Stimulated activated CD4-positive, alpha-beta T cell treated with anti-CD3 and anti-CD28 coated beads, Interleukin-12 subunit alpha, Interleukin-12 subunit beta, amount 100 ng/mL, for 4 hours (primary cell): ENCODE results near the gene ZNF705A.
"Not testable (repeated sequence)": the region's sequence is repeated elsewhere in the genome, so short reads cannot be mapped to it uniquely, and the experiment has no call there.

Experiments used
- DNase-seq: peaks from one replicate; pipeline ENCODE4 v3.0.0-alpha.2; 2020

ZNF705A gene

DNA sequence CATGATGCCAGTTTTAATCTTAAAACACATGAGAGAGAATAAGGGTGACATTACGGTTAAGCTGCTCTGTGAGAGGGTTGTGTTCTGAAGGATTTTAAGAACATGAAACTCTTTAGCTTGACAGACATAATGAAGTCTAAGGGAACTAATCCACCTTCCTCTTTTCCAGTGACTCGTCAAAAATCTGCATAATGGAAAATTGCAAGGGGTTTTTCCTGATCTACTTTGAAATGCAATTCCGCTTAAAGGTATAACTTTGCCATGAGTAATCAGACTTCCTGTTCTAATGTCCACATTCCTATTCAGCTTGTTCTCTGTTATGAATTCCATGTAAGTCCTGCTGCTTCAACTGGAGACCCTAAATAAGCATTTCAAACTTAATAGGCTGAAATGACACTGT, at the start of gene ZNF705A:
TSS of gene ZNF705A (plus strand) at position 171 of the 400 bp plus-strand sequence. CDS start 15,611 bp downstream, outside the sequence.
- no peak for DNase-seq

DNA sequence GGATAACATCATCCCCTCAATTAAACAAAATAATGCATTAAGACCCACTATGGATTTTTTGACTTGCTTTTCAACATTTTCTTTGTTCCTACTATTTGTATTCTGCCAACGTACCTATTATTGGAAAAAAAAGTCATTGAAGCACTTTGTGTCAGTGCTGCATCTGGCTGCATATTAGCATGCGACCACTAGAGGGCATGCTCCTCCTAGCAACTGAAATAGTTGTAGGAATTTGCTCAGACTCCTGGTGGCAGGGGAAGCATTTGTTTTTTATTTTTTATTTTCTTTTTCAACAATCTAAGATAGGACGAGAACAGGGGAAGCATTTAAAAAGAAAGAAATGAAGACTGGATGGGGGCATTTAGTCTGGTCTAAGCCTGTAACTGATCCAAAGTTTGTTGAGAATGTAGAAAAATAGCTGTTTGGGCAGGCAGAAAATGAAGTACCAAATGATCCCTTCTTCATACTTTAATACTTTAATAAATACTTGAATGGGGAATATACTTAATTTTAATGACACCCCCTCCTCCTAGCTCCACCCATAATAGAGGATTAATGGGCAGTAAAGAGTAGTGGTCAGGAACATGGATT, 47.9 kb upstream of the ZNF705A start:
- peak; percentile 73 for DNase-seq

DNA sequence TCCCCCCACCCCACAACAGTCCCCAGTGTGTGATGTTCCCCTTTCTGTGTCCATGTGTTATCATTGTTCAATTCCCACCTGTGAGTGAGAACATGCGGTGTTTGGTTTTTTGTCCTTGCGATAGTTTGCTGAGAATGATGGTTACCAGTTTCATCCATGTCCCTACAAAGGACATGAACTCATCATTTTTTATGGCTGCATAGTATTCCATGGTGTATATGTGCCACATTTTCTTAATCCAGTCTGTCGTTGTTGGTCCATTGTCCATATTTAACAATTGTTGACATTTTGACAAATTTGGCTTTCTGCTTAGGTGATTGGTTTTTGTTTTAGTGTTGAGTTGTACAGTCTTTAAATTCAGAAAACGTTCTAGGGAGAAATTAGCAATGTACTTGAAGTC, 43.7 kb upstream of the ZNF705A start:
- DNase-seq: not testable (repeated sequence)

DNA sequence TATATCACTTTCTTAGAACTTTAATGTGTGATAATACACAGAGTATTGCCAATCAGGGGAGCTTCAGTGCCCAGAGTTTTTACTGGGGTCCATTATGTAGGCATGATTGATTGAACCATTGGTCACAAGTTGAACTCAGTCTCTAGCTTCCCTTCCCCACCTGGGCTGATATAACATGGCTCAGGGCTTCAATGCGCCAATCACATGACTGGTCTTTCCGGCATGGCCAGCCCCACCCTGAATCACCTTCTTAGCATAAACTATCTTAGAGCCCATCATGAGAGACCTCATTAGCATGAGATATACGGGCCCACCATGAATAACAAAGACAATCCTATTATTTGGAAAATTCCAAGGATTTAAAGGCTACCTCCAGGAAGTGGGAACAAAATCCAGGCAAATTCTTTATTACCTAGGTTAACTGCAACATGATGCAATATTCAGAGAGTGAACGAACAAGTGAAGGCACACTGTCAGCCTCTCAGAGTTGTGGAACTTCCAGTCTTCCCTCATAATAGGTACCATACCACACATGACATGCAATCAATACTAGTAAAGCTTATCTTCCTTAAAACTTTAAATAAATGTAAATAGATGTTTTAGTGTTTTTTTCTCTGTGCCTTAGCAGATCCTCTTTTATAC, 36.6 kb upstream of the ZNF705A start:
- DNase-seq: no peak

DNA sequence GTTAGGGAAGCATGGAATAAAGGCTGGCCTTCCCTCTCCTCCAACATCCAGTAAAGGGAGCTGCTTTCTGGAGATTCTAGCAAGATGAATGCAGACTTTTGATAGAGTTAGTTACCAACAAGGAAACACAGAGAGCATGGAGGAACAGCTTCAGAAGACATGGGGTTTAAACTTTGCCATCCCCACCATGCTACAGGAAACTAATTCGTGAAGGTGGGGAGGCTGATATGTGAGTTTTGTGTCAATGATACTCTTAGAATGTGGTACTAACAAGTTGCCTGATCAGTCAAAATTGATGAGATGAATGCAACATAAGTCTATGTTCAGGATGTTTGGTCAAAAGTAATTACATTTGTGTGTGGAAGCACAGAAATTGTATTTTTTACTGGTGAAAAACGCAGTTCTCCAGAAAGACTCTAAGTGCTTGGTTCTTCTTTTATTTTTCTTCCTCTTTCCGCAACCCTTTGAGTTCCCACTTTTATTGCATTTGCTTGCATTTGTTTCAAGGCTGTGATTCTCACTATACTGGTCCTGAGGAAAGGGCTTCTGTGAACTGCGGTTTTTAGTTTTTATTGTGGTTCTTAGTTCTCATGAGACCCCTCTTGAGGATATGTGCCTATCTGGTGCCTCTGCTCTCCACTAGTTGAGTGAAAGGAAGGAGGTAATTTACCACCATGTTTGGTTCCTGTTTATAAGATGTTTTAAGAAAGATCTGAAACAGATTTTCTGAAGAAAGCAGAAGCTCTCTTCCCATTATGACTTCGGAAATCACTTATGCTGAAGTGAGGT, 33.5 kb upstream of the ZNF705A start, which contains the start of gene CLEC4A:
TSS of gene CLEC4A (plus strand) at position 494 of the 789 bp plus-strand sequence. CDS start at position 756, 262 bp downstream.
- DNase-seq: no peak

DNA sequence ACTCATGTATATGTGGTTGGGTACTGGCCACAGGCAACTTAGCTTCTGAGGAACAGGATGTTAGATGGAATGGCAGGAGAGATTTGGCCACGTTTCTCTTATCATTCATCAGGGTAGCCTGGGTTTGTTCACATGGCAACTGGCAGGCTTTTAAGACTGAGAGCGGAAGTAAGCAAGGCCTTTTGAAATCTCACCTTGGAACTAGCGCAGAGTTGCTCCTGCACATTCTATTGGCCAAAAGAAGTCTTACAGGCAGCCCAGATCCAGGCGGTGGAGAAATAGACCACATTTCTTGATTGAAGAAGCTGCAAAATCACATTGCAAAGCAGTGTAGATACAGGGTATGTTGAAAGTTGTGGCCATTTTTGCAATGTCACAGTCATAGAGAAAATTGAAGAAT, 29.7 kb upstream of the ZNF705A start:
- no peak for DNase-seq

DNA sequence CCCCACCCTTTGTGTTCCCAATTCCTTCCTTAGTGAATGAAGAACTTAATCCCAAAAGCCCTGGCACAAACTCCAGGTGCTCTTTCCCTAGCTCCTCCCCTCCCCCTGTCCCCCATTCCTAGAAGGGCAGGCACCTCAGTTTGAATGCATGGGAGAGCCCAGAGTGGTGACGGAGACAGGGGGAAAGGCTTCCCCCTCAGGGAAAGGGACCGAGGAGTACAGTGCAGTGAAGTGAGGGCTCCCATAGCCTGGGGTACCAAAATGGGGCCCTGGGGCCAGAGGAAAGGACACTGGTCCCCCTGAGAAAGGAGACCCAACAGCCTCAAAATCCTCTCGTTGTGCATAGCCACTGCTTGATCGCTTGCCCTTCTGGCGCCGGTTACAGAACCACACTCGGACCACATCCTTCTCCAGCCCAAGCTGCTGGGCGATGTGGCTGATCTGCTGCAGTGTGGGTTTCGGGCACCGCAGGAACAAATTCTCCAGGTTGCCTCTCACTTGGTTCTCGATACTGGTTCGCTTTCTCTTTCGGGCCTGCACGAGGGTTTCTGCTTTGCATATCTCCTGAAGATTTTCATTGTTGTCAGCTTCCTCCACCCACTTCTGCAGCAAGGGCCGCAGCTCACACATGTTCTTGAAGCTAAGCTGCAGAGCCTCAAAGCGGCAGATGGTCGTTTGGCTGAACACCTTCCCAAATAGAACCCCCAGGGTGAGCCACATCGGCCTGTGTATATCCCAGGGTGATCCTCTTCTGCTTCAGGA, 23.0 kb upstream of the ZNF705A start:
- not testable (repeated sequence) for DNase-seq

DNA sequence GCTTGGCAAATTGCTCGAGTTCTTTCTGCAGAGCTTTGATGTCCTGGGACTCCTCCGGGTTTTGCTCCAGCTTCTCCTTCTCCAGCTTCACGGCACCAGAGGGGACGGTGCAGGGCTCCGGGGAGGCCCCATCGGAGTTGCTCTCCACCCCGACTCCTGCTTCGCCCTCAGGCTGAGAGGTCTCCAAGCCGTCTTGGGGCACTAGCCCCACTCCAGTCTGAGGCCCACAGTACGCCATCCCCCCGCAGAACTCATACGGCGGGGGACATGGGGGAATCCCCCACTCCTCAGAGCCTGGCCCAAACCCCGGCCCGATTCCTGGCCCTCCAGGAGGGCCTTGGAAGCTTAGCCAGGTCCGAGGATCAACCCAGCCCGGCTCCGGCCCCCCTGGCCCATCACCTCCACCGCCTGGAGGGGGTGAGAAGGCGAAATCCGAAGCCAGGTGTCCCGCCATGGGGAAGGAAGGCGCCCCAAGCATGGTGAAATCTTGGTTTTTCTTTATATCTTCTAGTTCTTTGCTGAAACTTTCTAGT, 22.4 kb upstream of the ZNF705A start:
- DNase-seq: not testable (repeated sequence)

DNA sequence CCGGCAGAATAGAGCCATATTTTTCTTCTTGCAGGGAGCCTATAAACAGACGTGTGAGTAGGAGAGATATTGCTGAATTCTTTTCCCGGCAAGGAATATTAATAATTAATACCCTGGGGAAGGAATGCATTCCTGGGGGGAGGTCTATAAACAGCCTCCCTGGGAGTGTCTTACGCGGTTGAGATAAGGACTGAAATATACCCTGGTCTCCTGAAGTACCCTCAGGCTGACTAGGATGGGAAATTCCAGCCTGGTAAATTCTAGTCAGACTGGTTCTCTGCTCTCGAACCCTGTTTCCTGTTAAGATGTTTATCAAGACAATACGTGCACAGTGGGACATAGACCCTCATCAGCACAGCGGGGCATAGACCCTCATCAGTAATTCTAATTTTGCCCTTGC, 15.2 kb upstream of the ZNF705A start:
- DNase-seq: not testable (repeated sequence)

DNA sequence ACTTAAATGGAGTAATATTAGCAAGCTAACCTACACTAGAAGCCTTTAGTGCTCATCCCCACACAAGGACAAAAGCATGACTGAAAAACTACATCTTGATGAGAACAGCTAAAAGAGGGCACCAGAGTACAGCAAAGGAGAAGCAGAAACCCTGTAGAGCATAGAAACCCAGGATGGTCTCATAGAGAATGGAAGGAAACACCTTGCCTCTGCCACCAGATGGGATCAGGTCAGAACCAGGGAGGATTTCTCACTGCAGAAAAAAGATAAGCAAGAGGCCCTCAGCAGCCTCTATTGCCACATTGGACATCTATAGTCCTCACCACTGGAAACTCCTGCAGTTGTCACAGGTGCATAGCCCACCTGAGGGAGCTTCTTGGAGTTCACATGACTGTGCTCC, 13.6 kb upstream of the ZNF705A start:
- no peak for DNase-seq

DNA sequence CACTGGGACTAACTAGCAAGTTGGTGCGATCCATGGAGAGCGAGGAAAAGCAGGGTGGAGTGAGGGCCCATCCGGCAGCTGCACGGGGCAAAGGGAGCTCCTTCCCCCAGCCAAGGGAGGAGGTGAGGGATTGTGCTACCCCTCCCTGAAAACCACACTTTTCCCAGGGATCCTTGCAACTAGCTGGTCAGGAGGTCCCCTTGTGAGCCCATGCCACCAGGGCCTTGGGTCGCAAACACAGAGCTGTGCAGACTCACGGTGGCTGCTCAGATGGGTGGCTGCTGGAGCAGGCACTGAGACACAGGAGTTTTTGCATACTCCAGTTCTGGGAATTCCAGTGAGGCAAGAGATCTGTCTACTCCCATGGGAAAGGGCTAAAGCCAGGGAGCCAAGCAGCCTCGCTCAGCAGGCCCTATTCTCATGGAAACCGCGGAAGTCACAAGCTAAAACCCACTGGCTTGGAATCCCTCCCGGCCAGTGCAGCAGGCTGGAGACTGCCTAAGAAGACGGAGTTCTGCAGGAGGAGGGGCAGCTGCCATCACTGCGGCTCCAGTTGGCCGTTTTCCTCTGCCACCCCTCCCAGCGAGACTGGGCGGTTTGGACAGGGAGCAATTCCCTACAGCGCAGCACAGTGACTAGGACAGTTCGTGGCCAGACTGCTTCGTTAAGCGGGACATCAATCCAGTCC, 10.9 kb upstream of the ZNF705A start:
- DNase-seq: no peak

DNA sequence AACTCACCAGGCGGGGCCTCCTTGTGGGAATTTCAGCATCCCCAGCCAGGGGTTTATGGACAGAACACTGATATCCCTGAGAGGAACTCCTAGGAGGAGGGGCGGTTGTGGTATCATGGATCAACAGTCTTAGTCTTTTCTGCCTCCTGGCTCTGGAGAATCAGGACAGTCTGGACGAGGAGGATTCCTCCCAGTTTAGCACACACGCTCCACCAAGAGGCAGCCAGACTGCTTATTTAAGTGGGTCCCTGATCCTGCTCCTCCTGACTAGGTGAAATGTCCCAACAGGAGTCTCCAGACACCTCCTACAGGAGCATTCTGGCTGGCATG, 10.4 kb upstream of the ZNF705A start:
- DNase-seq: no peak

DNA sequence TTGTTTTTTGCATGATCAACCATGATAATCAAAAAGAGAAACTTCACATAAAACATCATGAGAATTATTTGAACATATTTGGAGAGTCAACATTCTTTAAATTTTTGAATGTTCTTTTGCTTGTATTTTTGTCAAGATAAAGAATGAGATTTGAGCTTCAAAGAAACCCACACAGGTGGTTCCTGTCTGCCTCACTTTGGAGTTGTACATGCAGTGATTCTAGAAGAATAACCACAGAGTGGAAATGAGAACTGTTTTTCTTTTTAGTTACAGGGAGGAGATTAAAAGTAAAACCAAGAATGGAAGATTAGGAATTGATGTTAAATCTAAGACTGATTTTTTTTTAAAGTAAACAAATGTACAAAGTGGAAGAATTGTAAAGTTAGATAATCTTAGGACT, 2.3 kb upstream of the ZNF705A start:
- DNase-seq: no peak

DNA sequence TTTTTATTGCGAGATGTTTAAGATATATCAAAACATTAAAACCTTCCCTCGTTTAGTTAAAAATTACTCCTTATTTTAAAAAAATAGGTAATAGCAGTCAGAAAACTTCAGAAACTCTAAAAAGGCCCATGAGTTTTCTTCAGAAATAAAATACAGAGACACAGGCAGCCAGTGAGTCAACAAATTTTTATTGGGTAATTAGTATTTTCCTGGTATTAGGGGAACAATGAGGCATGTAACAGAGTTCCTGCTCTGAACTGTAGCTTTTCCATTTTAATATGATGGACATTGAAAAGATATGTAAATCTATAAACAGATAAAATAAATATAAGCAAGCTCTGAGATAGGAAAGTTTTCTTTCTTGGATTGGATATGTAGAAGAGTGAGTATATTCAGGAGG, 399 bp upstream of the ZNF705A start:
- DNase-seq: no peak

DNA sequence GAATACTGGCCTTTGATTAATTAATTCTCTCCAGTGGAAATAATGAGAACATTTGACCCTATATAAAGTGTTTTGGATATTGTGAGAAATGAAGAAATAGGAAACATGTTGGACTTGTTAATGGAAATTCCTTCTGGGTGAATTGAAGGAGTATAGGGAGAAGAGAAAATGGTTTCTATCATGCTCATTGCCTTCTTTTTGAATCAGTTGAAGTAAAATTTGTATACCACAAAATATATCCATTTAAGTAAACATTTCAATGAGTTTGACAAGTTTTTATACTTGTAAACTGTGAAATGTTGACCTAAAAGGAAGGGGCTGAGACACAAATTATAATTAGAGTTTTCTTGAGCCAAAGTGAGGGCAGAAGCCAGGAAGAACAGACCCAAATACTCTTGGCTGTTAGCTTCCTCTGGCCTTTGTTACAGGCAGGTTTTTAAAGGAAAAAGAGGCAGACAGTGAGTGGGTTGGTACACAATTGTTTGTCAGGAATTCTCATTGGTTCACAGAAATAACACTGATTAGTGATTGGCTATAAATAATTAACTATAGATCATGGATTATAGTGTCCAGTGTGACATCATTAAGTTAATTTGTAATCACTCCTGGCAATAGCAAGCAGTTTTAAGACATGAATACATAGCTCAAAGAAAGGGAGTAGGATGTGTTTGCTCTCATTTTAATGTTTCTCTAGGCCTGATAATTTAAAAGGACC, 826 bp downstream of the ZNF705A start:
- no peak for DNase-seq

DNA sequence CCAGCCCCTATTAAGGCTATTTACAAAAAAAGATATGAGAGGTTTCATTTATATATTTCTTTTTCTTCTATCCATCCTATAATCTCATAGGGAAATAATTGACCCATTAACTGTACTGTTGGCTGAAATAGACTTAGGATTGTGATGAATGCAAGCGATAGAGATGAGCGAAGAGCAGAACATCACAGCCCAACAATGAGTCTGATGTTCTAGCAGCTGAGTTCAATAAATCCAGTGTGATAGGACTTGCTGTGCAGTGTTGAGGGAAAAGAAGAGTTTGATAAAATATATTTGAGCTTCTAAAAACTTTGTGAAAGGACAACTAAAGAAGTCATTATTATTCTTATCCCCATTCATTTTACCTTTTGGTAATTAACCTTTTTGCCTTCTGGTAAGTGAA, 16.1 kb downstream of the ZNF705A start:
- not testable (repeated sequence) for DNase-seq

DNA sequence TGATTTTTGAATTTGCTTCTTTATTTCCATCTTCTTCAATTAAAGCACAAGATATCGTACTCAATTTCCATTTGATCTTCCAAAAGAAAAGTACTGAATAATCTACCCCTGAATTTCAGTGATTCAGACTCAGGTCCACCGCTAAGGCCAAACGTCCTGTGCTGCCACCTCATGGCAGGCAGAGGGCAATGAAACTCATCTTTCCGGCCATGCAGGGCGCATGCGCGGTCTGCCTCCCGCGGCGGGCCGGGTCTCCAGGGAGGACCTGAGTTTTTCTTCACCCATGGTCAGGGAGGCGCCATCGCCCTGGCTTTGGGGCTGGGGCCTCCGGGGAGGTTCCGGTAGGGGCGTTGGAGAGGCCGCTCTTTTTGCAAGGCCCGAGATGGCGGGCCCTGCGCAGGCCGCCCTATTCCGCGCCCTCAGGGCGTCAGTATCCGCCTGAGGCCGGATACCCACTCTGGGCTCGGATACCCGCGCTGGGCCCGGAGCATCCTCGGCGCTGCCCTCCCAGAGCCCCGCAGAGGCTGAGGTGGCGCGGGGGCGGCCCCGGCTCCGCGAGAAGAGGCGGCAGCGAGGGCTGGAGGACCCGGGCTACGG, 23.3 kb downstream of the ZNF705A start:
- peak; percentile 49 for DNase-seq

DNA sequence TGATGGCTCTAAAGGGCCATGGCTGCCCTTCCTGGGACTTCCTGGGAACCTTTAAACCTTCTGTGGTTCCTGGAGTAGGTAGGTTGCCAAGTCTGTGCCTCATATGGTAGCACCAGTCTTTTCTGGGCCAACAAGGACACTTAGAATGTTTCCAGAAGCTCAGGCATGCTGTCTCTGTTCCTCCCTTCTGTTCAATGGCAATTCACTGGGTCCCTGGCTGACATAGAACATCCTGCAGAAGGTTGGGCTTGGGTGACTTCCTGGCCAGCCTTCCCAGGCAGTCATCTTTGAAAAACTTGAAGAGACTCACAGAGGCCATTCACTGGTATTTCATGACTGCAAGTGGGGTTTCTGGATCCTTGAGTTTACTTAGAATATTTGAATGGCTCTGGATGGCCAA, 24.5 kb downstream of the ZNF705A start:
- DNase-seq: not testable (repeated sequence)

DNA sequence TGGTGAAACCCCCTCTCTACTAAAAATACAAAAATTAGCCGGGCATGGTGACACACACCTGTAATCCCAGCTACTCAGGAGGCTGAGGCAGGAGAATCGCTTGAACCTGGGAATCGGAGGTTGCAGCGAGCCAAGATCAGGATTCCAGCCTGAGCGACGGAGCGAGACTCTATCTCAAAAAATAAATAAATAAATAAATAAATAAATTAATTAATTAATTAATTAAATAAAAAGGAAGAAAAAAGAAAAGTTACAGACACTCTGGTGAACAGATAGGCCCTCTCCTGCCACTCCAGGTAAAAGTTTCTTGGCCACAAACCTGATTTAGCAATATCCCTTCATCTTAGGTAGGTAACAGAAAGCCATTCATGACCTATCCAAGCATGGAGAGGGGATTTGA, 26.1 kb downstream of the ZNF705A start:
- not testable (repeated sequence) for DNase-seq

DNA sequence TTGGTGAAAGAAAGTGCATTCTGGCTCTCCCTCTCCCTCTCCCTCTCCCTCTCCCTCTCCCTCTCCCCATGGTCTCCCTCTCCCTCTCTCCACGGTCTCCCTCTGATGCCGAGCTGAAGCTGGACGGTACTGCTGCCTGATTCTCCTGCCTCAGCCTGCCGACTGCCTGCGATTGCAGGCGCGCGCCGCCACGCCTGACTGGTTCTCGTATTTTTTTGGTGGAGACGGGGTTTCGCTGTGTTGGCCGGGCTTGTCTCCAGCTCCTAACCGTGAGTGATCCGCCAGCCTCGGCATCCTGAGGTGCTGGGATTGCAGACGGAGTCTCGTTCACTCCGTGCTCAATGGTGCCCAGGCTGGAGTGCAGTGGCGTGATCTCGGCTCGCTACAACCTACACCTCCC, 26.5 kb downstream of the ZNF705A start:
- not testable (repeated sequence) for DNase-seq

DNA sequence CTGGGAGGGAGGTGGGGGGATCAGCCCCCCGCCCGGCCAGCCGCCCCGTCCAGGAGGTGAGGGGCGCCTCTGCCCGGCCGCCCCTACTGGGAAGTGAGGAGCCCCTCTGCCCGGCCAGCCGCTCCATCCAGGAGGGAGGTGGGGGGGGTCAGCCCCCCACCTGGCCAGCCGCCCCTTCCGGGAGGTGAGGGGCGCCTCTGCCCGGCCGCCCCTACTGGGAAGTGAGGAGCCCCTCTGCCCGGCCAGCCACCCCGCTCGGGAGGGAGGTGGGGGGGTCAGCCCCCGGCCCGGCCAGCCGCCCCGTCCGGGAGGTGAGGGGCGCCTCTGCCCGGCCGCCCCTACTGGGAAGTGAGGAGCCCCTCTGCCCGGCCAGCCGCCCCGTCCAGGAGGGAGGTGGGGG, 27.4 kb downstream of the ZNF705A start:
- not testable (repeated sequence) for DNase-seq
